Endothelial cell of umbilical vein (primary cell): Measurements from ENCODE around the gene SLFN11. TPM values are rescaled to one million over a fixed set of nuclear protein-coding genes. Genes with fewer than 3 reads are reported as not detected.

ENCODE experiments used
- BruUV-seq: library from RNA; stranded (reverse); fragments of 400-500 nt; replicated peaks from 2 replicates; lab custom pipeline; 2021; lab: Mats Ljungman, UMichigan
- CTCF ChIA-PET: fragments of 300-600, 350-600 bp; sonication (Branson Sonifier 250); formaldehyde crosslinking; loops from one replicate; lab custom pipeline; 2021; ENCODE audit warnings: antibody characterized with exemption, inconsistent platforms; lab: Charles Lee
- POLR2A ChIA-PET: fragments of 300-600, 350-600 bp; sonication (Branson Sonifier 250); formaldehyde crosslinking; loops from one replicate; lab custom pipeline; 2021; ENCODE audit warnings: antibody characterized with exemption, inconsistent platforms; lab: Charles Lee
- DNase-seq: peaks from one replicate; pipeline ENCODE4 v3.0.0-alpha.2; 2011; ENCODE audit warnings: low read depth, low spot score
- FAIRE-seq: peaks from 2 replicates; lab custom pipeline; 2011; peaks lifted over from hg19 to GRCh38; lab: Jason Lieb, UNC
- H2AFZ ChIP-seq: 2 replicates; pipeline ENCODE4 v1.6.0; 2012; ENCODE audit warnings: low read depth, low read length, control low read depth, inconsistent platforms
- H3K27ac ChIP-seq: 2 replicates; pipeline ENCODE4 v1.5.1; 2011; ENCODE audit warnings: low read depth, mild to moderate bottlenecking, control low read depth, low read length, moderate library complexity; ENCODE audit not compliant: insufficient read depth
- H3K27me3 ChIP-seq, 2 experiments: 2 replicates each; pipeline versions ENCODE4 v1.6.0 to v1.6.1; 2011; ENCODE audit warnings: low read length in 2 of 2, mixed read lengths in 1 of 2; ENCODE audit not compliant: control insufficient read depth in 2 of 2, insufficient read depth in 2 of 2
- H3K36me3 ChIP-seq, 2 experiments: 2 replicates in 1 of 2; 3 replicates in 1 of 2; pipeline ENCODE4 v1.5.1; 2011; ENCODE audit warnings: low read length in 2 of 2, mild to moderate bottlenecking in 1 of 2, moderate library complexity in 1 of 2; ENCODE audit not compliant: control insufficient read depth in 2 of 2, insufficient read depth in 2 of 2; ENCODE audit errors: extremely low read depth in 1 of 2
- H3K4me1 ChIP-seq: 3 replicates; pipeline ENCODE4 v1.5.1; 2011; ENCODE audit warnings: mild to moderate bottlenecking, low read length; ENCODE audit not compliant: control insufficient read depth, insufficient read depth; ENCODE audit errors: extremely low read depth
- H3K4me2 ChIP-seq: 2 replicates; pipeline ENCODE4 v1.6.1; 2011; ENCODE audit warnings: low read length, control low read depth, mixed read lengths; ENCODE audit not compliant: insufficient read depth
- H3K4me3 ChIP-seq, 3 experiments: fragments of 200-600 bp in 1 of 3; sonication (generic), shearing (Covaris generic) in 1 of 3; replicated peaks in 1 of 3; 2 replicates each; pipeline ENCODE4 v1.5.1; 2011 to 2016; ENCODE audit warnings: control low read depth in 3 of 3, low read length in 3 of 3, mild to moderate bottlenecking in 2 of 3, inconsistent platforms in 1 of 3, low read depth in 1 of 3, moderate library complexity in 1 of 3; ENCODE audit not compliant: insufficient read depth in 1 of 3
- H3K79me2 ChIP-seq: 2 replicates; pipeline ENCODE4 v1.6.0; 2012; ENCODE audit warnings: low read length, inconsistent platforms; ENCODE audit not compliant: control insufficient read depth, insufficient read depth
- H3K9ac ChIP-seq: replicated peaks from 2 replicates; pipeline ENCODE3; 2011; ENCODE audit warnings: low read length, control low read depth; ENCODE audit not compliant: insufficient read depth; ENCODE audit errors: extremely low read depth
- H3K9me1 ChIP-seq: replicated peaks from 3 replicates; pipeline ENCODE4 v1.6.0; 2011; ENCODE audit warnings: mild to moderate bottlenecking, low read length; ENCODE audit not compliant: control insufficient read depth, insufficient read depth; ENCODE audit errors: extremely low read depth
- H3K9me3 ChIP-seq: replicated peaks from 2 replicates; pipeline ENCODE4 v1.5.1; 2012; ENCODE audit warnings: low read length, inconsistent platforms; ENCODE audit not compliant: control insufficient read depth, insufficient read depth
- H4K20me1 ChIP-seq: replicated peaks from 2 replicates; pipeline ENCODE3; 2011; ENCODE audit warnings: mild to moderate bottlenecking, low read length; ENCODE audit not compliant: control insufficient read depth, insufficient read depth; ENCODE audit errors: extremely low read depth
- CTCF ChIP-seq, 2 donors: IDR thresholded peaks; 1 replicate in 1 of 2; 2 replicates in 1 of 2; pipeline ENCODE4 v1.5.1; 2011; ENCODE audit warnings: low read length in 2 of 2, mild to moderate bottlenecking in 2 of 2, moderate library complexity in 2 of 2, control low read depth in 1 of 2, inconsistent platforms in 1 of 2, low read depth in 1 of 2; ENCODE audit not compliant: insufficient read depth in 1 of 2; ENCODE audit errors: extremely low read depth in 1 of 2
- EZH2 ChIP-seq: IDR thresholded peaks from 2 replicates; pipeline ENCODE4 v1.6.1; 2012; ENCODE audit warnings: borderline replicate concordance, low read depth, mild to moderate bottlenecking, moderate library complexity, low read length, inconsistent platforms; ENCODE audit not compliant: severe bottlenecking
- FOS ChIP-seq: IDR thresholded peaks from 2 replicates; pipeline ENCODE4 v1.6.1; 2011; ENCODE audit warnings: mild to moderate bottlenecking, low read length, moderate library complexity, borderline replicate concordance; ENCODE audit not compliant: insufficient read depth
- GATA2 ChIP-seq: IDR thresholded peaks from 2 replicates; pipeline ENCODE4 v1.7.0; 2011; ENCODE audit warnings: low read depth, mild to moderate bottlenecking, moderate library complexity, mixed read lengths, low read length; ENCODE audit not compliant: insufficient read length, insufficient read depth
- JUN ChIP-seq: IDR thresholded peaks from 2 replicates; pipeline ENCODE4 v1.6.1; 2011; ENCODE audit warnings: borderline replicate concordance, low read depth; ENCODE audit not compliant: insufficient read length, insufficient read depth
- MAX ChIP-seq: IDR thresholded peaks from 2 replicates; pipeline ENCODE4 v1.6.1; 2011; ENCODE audit not compliant: insufficient read depth, insufficient read length
- MYC ChIP-seq: IDR thresholded peaks from one replicate; pipeline ENCODE4 v1.6.1; 2011; ENCODE audit warnings: mild to moderate bottlenecking, low read depth, low read length
- POLR2A ChIP-seq: IDR thresholded peaks from 2 replicates; pipeline ENCODE4 v1.6.1; 2012; ENCODE audit warnings: low read depth, mild to moderate bottlenecking, control low read depth, low read length
- dilution Hi-C: fragments of 300-500 bp; cut with MboI; formaldehyde crosslinking; loops from one replicate; pipeline ENCODE4 v1.15.0; 2019; ENCODE audit warnings: low sequenced_read_pairs; ENCODE audit not compliant: extremely low pct_ligation_motif_present
- intact Hi-C: fragments of 100-400 bp; cut with micrococcal nuclease; formaldehyde crosslinking; loops from one replicate; pipeline ENCODE4 v1.10.0; 2022
- polyA plus RNA-seq, 4 experiments: library from polyadenylated mRNA; depleted of rRNA in 3 of 4; stranded (reverse) in 3 of 4; unstranded in 1 of 4; fragments of >200 nt; gene quantifications; 2 replicates each; pipeline versions ENCODE4 v1.2.1 to v1.2.3, GENCODE V29; 2011 to 2012; ENCODE audit warnings: missing spikeins in 1 of 4
- total RNA-seq: library from RNA; stranded (reverse); gene quantifications from 2 replicates; pipeline ENCODE4 v1.2.3, GENCODE V29; 2021

Gene SLFN11
- total and polyA plus RNA-seq, 2 donors (not counting 3 experiments of a cell fraction or from before 2014, with no cell fraction given) = 37.0 to 110 TPM

- Histone ChIP-seq H3K9me3 (no peaks in the 10 kb centered on the region), H3K4me2 (no peak overlapping the region), H3K27ac (no peak overlapping the region), H3K9me1 (peaks cover 2% of the 10 kb centered on the region), H3K36me3 (peaks cover 14 to 20% of the 10 kb centered on the region in 2 experiments), H3K9ac (no peak overlapping the region), H3K4me3 (no peak overlapping the region), H3K79me2 (no peaks in the 10 kb centered on the region), H4K20me1 (no peaks in the 10 kb centered on the region), H2AFZ (no peak overlapping the region), H3K4me1 (no peaks in the 10 kb centered on the region), H3K27me3 (no peaks in the 10 kb centered on the region)
- BruUV-seq = no TSS peak
- CTCF ChIA-PET = interaction anchor here (0.8 to 1.2 kb wide), 3 partner anchors 10 to 39 kb away, joined by 3 to 7 read pairs (median 3); no protein-coding TSS in a partner anchor
- no peak for DNase-seq
- FAIRE-seq = no peak
- dilution Hi-C loops (no loop called here), intact Hi-C loops (no loop called here)
- POLR2A ChIA-PET = no interaction called here
- TF ChIP-seq JUN (no peak), CTCF (IDR thresholded peaks at IDR 0.05; ENCODE audit: extremely low read depth in 1 of 2, insufficient read depth in 1 of 2, low read depth in 1 of 2, low read length in 2 of 2) (no peak), MAX (no peak)
These were observed 21.1 kb downstream of the SLFN11 start for GRCh38 chr17:35352284-35352683.

- intact Hi-C loops = no loop called here
- Histone ChIP-seq H3K27me3 (no peaks in the 10 kb centered on the region), H4K20me1 (no peaks in the 10 kb centered on the region), H3K9me1 (no peaks in the 10 kb centered on the region), H3K4me1 (peaks cover 10% of the 10 kb centered on the region), H3K36me3 (peaks cover 7 to 10% of the 10 kb centered on the region in 2 experiments), H3K79me2 (no peaks in the 10 kb centered on the region), H3K4me3 (no peak overlapping the region), H3K9ac (no peak overlapping the region), H3K27ac (no peak overlapping the region), H3K9me3 (no peaks in the 10 kb centered on the region), H3K4me2 (no peak overlapping the region), H2AFZ (no peak overlapping the region)
- ChIA-PET POLR2A (no interaction called here), CTCF (interaction anchor here (1.2 kb wide), 1 partner anchor 38 kb away, joined by 3 read pairs; no protein-coding TSS in a partner anchor)
- no peak for FAIRE-seq
- TF ChIP-seq JUN = no peak
- no peak for TF ChIP-seq MAX
- no peak for TF ChIP-seq CTCF (IDR thresholded peaks at IDR 0.05; ENCODE audit: extremely low read depth in 1 of 2, insufficient read depth in 1 of 2, low read depth in 1 of 2, low read length in 2 of 2)
- TF ChIP-seq FOS = no peak
- TF ChIP-seq GATA2 = no peak
- TF ChIP-seq EZH2 = no peak
- TF ChIP-seq MYC = no peak
- no peak for TF ChIP-seq POLR2A
- no peak for DNase-seq
- BruUV-seq = no TSS peak
- dilution Hi-C loops = no loop called here
These were observed 22.9 kb downstream of the SLFN11 start for GRCh38 chr17:35350493-35350892.
